Testis (tissue), 2 donors: ENCODE measurements around the gene MPDU1.

ENCODE experiments used
- POLR2A ChIP-seq: fragments of 450-650 bp; IDR thresholded peaks from one replicate; pipeline ENCODE4 v1.6.1; 2017; ENCODE audit warnings: antibody characterized with exemption, mild to moderate bottlenecking, moderate library complexity
- TF ChIP-seq, protein P1 (sequence below), 3 experiments: fragments of 450-650 bp in 2 of 3; fragments of 200-600 bp in 1 of 3; sonication (generic) in 1 of 3; IDR thresholded peaks; one replicate each; pipeline ENCODE4 v1.5.1; 2016 to 2019; ENCODE audit warnings: antibody characterized with exemption in 3 of 3, mild to moderate bottlenecking in 2 of 3, moderate library complexity in 1 of 3

DNA sequence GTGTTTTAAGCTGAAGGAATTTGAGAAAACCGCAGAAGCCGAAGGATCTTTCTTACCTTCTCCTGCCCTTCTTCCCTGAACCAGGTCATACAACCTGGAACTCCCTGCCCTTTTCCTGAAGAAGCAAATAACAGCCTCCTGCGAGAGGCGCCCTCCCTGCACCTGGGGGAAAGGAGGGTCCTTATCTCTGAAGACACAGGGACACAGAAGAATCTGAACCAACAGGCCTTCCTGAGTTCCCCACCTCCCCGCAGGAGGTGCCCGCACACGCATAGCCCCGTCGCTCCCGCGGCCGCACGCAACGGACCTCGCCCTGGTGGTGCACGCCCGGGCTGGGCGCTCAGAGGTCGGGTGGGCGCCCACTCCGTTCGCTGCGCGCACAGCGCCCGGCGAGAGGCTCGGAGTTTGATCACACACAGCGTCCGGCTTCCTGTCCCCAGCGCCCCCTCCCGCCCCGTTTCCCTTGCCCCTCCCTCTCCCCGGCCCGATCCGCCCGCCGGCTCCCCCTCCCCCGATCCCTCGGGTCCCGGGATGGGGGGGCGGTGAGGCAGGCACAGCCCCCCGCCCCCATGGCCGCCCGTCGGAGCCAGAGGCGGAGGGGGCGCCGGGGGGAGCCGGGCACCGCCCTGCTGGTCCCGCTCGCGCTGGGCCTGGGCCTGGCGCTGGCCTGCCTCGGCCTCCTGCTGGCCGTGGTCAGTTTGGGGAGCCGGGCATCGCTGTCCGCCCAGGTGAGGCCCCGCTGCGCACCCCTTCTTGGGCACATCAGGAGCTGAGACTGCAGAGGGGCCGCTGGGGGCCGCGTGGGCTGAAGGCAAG is 34.9 kb upstream of the MPDU1 start, which contains the start of gene TNFSF12:
- TF ChIP-seq, protein P1, sequence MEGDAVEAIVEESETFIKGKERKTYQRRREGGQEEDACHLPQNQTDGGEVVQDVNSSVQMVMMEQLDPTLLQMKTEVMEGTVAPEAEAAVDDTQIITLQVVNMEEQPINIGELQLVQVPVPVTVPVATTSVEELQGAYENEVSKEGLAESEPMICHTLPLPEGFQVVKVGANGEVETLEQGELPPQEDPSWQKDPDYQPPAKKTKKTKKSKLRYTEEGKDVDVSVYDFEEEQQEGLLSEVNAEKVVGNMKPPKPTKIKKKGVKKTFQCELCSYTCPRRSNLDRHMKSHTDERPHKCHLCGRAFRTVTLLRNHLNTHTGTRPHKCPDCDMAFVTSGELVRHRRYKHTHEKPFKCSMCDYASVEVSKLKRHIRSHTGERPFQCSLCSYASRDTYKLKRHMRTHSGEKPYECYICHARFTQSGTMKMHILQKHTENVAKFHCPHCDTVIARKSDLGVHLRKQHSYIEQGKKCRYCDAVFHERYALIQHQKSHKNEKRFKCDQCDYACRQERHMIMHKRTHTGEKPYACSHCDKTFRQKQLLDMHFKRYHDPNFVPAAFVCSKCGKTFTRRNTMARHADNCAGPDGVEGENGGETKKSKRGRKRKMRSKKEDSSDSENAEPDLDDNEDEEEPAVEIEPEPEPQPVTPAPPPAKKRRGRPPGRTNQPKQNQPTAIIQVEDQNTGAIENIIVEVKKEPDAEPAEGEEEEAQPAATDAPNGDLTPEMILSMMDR (IDR thresholded peaks at IDR 0.05), result no peak
- no peak for TF ChIP-seq POLR2A
